Fibroblast of pulmonary artery (primary cell): ENCODE measurements around the gene LYZL1.

Experiments used
- DNase-seq: peaks from one replicate; pipeline ENCODE4 v3.0.0-alpha.2; 2010; ENCODE audit warnings: low read depth
- H3K4me3 ChIP-seq: replicated peaks from 2 replicates; pipeline ENCODE4 v1.5.1; 2011; ENCODE audit warnings: low read depth, mild to moderate bottlenecking, control low read depth, low read length, moderate library complexity
- TF ChIP-seq, protein P1 (sequence below): IDR thresholded peaks from 2 replicates; pipeline ENCODE4 v1.5.1; 2011; ENCODE audit warnings: mild to moderate bottlenecking, control low read depth, low read length, inconsistent platforms; ENCODE audit errors: missing control alignments

The LYZL1 gene

DNA sequence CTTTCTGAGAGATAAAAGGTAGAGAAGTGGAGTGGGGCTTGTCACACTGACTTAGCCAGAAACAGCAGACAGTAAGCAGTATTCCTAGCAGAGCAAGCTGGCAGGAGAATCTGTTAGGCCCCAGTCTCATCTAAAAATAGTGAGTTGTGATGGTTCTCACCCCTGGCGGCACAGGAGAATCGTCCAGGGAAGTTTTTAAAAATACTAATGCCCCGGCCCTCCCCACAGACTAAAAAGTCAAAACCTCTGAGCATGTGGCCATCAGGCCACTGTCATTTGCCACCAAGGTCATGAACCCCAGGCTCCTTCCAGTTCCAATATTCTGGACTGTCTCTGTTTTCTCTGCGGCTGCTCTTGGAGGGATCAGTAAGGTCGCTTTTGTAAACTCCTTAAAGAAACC, 34.0 kb downstream of the LYZL1 start:
- TF ChIP-seq, protein P1, sequence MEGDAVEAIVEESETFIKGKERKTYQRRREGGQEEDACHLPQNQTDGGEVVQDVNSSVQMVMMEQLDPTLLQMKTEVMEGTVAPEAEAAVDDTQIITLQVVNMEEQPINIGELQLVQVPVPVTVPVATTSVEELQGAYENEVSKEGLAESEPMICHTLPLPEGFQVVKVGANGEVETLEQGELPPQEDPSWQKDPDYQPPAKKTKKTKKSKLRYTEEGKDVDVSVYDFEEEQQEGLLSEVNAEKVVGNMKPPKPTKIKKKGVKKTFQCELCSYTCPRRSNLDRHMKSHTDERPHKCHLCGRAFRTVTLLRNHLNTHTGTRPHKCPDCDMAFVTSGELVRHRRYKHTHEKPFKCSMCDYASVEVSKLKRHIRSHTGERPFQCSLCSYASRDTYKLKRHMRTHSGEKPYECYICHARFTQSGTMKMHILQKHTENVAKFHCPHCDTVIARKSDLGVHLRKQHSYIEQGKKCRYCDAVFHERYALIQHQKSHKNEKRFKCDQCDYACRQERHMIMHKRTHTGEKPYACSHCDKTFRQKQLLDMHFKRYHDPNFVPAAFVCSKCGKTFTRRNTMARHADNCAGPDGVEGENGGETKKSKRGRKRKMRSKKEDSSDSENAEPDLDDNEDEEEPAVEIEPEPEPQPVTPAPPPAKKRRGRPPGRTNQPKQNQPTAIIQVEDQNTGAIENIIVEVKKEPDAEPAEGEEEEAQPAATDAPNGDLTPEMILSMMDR, result no peak
- H3K4me3 ChIP-seq, result no peak overlapping the region
- no peak for DNase-seq

DNA sequence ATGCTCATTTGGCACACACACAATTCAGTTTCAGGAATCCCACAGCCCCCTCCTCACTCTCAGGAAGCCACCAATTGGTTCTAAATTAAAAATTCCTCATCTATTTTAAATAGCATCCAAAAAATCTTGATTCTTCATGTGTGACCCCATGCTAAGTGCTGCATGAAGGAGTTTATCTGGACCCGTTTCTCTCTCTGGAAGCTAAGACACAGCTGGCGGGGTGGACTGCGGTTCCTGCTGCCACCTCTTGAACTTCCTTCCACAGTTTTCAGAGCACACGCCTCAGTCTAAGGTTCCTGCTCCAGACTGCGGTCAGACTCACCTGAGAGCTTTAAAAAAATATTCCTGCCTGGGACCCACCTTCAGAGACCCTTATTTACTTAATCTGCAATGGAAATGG, 34.5 kb downstream of the LYZL1 start:
- no peak for DNase-seq
- TF ChIP-seq, protein P1, result no peak
- H3K4me3 ChIP-seq, result no peak overlapping the region

DNA sequence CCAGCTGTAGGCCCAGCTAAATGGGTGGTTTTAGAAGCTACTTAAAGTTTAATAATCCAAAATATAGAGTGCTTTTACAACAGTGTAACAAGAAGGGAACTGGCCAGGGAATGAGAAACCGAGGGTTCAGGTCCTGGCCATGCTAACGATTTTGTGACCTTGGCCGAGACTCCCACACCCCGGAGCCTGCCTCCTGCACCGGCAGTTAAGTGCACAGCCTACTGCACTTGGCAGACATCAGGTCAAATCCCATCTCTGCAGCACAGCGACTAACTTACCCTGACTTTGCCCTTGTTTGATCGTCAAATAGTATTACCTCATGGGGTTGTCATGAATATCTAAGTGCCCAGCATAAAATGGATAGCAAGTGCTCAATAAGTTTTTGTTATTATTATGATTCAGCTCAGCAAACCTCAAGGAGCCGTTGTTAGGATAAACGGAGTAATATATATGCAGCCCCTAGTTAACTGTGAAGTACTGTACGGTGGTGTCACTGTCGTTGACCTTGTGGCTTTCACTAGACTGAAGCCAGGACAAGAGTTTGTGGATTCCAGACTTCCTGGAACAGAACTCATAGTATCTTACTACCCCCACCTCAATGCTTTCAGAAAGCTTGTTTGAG, 35.5 kb downstream of the LYZL1 start:
- TF ChIP-seq, protein P1, result no peak
- H3K4me3 ChIP-seq, result no peak overlapping the region

DNA sequence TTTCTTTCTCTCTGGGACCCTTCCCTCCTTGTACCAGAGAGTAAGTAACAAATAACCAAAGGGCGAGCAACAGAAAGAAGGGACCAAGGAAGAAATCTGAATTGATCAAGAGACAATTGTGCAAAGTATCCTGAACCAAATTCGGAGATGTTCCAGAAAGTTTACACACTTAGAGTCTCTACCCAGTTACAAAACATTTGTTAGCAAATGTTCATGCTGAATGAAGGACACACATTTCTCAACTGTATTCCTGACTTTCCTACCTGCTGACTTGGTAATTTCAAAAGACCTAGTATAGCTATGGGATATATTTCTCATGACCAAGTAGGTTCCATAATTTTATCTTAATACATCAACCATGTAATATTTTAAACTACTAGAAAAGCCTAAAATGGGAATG, 37.4 kb downstream of the LYZL1 start:
- H3K4me3 ChIP-seq, result no peak overlapping the region
- TF ChIP-seq, protein P1, result no peak
- no peak for DNase-seq

More for the DNA sequence above, 35.5 kb downstream of the LYZL1 start:
- DNase-seq, result no peak

DNA sequence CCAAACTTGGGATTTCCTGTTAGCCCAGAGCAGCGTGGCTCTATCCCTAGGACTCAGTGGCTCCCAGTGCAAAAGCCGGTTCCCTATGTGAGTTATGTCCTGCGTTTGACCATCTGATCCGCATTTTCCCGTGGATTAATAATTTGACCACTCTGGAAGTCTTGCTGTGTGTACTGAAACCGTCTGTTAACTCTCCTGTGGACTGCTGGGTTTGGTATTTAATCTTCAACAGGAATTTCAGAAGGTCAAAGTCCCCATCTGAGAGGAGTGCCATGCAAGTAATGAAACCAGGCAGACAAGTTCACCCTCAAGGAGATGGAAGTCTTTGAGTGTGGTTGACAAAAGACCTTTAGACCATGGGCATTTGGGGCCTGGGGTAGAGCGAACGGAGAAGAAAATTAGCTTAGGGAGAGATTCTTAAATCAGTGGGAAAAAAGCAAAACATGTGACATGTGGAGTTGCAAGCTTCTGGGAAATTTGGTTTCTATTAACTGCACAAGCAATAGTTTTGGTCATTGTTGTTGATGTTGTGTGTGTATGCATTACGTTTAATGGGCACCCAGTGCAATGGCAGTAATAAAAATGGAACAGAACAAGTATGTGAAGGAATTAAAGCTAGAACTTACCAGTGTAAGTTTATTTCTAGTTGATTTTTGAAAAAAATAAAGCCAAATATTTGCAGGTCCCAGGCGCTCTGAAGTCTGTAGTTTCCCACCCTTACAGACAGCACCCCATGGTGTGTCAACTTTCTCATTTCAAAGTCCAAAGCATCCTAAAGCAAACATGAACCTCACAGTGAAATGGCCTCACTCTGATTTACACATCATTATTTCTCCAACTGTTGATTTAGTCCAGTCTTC, 38.2 kb downstream of the LYZL1 start:
- TF ChIP-seq, protein P1, result no peak
- no peak overlapping the region for H3K4me3 ChIP-seq
- DNase-seq, result no peak

DNA sequence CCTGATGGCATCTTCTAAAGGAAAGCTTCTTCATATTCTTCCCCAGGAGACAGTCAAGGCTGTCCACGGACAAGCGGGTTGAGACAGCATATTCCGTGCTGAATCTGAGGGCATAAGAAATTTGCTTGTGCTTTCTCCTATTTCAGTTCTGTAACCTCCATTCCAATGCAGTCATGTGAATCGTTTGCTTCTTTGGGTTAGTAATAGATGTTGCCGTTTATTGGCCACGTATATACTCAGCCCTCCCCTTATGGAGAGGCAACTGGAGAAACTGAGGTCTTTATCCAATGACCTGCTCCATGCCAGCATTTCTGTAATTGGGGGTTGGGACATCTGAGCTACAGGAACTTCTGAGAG, 38.9 kb downstream of the LYZL1 start:
- TF ChIP-seq, protein P1, result no peak
- H3K4me3 ChIP-seq, result no peak overlapping the region
- DNase-seq, result no peak
